NCI-H2196 (cell line): ENCODE measurements around the gene KRTAP10-11.
"Not testable (repeated sequence)": the region's sequence is repeated elsewhere in the genome, so short reads cannot be mapped to it uniquely, and the experiment has no call there.

ENCODE experiments used
- DNase-seq: peaks from one replicate; lab custom pipeline; 2025; ENCODE audit not compliant: unreplicated experiment; lab: John Stamatoyannopoulos, UW

Gene KRTAP10-11

GRCh38 chr21:44661567-44661966, 15.4 kb downstream of the KRTAP10-11 start:
- not testable (repeated sequence) for DNase-seq

DNA sequence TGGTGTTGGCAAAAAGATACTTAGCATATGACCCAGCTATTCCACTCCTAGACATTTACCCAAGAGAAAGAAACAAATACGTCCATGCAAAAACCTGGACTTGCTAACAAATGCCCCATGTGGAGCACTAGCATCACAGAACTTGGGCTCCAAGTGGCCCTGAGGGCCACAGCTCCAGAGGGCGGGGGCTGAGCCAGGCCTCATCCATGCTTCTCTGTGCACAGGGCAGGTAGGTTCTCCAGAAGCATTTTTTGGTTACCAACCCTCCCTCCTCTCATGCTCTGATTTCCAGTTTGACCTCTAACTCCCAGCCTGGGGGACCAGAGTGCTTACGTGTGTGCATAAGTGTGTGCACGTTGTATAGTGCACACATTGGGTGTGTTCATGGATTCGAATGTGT, 18.5 kb downstream of the KRTAP10-11 start:
- no peak for DNase-seq

DNA sequence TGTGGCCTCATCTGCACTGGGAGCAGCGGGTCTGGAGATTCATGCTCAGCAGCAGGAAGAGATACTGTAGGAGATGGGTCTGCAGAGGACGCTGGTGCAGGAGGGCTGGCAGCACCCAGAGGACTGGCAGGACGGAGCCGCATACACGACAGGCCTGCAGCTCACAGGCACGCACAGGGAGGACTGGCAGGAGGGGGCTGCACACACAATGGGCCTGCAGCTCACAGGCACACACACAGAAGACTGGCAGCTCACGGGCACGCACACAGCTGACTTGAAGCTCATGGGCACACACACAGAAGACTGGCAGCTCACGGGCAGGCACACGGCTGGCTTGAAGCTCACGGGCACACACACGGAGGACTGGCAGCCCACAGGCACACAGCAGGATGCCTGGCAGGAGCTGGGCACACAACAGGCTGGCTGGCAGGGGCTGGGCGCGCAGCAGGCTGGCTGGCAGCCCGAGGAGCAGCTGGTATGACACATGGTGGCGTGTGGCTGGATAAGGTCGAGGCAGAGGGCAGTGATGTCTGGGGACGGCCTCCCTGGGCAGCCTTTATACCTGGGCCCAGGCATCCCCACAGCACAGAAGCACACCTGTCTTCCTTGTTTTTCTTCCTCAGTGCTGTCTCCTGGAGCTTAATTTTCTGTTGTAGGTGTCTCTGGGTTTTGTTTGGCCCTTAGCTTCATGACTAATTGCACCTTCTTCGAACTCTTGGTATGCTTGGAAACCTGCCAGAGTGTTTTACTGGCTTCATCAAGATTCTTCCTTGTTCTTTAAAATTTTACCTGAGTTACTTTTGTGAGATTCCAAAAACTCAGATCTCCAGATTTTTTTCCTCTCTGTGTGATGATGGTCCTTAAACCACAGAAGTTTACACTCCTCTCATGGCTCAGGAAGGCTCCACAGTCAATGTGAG, 20.4 kb downstream of the KRTAP10-11 start, which contains the start of gene KRTAP12-2:
Gene KRTAP12-2 (minus strand): TSS at position 527 of the 920 bp plus-strand sequence. CDS start 41 bp downstream, at position 486.
- peak; percentile 68 for DNase-seq

GRCh38 chr21:44667612-44668011, 21.4 kb downstream of the KRTAP10-11 start:
- no peak for DNase-seq

GRCh38 chr21:44670642-44671432, 24.6 kb downstream of the KRTAP10-11 start:
- no peak for DNase-seq

- no peak for DNase-seq
These were observed 25.7 kb downstream of the KRTAP10-11 start for GRCh38 chr21:44671911-44672310.

GRCh38 chr21:44677881-44678280, 31.7 kb downstream of the KRTAP10-11 start:
- DNase-seq: no peak

DNA sequence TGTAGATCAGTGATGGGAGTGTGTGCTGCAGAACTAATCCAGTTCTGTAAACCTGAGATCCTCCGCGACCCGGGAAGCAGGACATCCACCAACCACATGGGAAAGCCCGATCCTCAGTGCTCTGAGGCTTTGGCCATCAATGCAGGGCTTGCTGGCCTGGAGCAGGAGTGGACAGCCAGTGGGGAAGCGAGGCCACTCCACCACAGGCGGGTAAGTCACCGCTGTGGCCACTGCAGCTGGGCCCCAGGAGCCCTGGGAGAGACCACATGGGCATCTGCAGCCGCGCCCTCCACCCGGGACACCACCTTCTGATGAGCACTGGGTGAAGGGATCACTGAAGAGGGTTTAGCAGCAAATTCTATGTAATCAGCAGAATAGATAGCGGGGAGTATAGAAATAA, 34.9 kb downstream of the KRTAP10-11 start:
- no peak for DNase-seq

- DNase-seq: peak; percentile 76
These were observed 35.8 kb downstream of the KRTAP10-11 start, which contains the start of gene KRTAP12-1 for GRCh38 chr21:44681861-44682579. Gene KRTAP12-1, minus strand, starts transcription at chr21:44682163. Its CDS starts 40 bp downstream, at chr21:44682123.

GRCh38 chr21:44682580-44683151, 36.5 kb downstream of the KRTAP10-11 start:
- no peak for DNase-seq

- no peak for DNase-seq
These were observed 37.9 kb downstream of the KRTAP10-11 start for GRCh38 chr21:44684077-44684476.

GRCh38 chr21:44684483-44684882, 38.3 kb downstream of the KRTAP10-11 start:
- DNase-seq: no peak

GRCh38 chr21:44685050-44685449, 38.8 kb downstream of the KRTAP10-11 start:
- not testable (repeated sequence) for DNase-seq

DNA sequence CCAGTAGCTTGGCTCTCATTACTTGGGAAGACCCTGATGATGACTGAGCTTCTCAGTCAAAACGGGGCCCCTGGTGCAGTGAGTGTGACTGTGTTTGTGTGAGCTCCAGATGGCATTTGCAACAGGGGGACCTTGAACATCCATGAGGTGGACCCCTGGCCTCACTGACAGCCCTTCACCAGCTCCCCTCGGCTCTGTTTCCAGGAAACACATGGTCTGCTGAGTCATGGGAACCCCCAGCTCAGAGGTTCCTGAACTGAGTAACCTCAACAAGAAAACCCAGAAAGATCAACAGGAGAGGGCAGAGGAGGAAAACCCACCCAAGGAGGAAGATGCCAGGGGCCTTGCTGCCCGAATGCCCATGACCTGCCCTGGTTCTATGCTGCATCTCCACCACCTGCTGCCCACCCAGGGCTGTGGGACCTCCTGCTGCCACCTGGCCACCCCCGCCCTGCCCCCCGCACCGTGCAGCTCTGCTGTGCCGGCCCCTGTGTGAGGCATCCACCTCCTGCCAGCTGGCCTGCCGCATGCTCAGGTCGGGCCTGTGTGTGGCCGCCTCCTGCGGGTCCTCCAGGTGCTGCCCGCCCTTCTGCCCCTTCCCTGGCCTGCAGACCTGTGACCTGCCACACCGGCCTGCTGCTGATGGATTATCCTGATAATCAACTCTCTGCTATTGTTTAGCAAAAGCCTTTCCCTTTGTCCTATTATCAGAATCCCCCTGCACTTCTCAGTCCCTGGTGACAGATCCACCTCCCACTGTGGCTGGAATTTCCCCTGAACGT, 40.0 kb downstream of the KRTAP10-11 start:
- no peak for DNase-seq

- no peak for DNase-seq
These were observed 40.8 kb downstream of the KRTAP10-11 start for GRCh38 chr21:44686843-44687561.

GRCh38 chr21:44687671-44688070, 41.5 kb downstream of the KRTAP10-11 start:
- no peak for DNase-seq

GRCh38 chr21:44689740-44690139, 43.5 kb downstream of the KRTAP10-11 start:
- DNase-seq: not testable (repeated sequence)

- no peak for DNase-seq
These were observed 45.5 kb downstream of the KRTAP10-11 start for GRCh38 chr21:44691686-44692085.
